Psoas muscle (tissue), 8 donors: ENCODE measurements around the gene DCXR. TPM values are rescaled to one million over a fixed set of nuclear protein-coding genes. Genes with fewer than 3 reads are reported as not detected.

ENCODE experiments used
- ATAC-seq, 4 donors: fragments of 200-7000 bp; cut with Tn5 transposase; one replicate each; pipeline ENCODE4 v1.9.1; 2020; ENCODE audit warnings: moderate library complexity in 3 of 4, mild to moderate bottlenecking in 2 of 4
- DNase-seq, 2 donors: peaks; one replicate each; pipeline ENCODE4 v3.0.0-alpha.2; 2020
- H3K27ac ChIP-seq: fragments of 200-600 bp; one replicate; pipeline ENCODE4 v1.8.0; 2022
- H3K27me3 ChIP-seq, 3 donors: fragments of 200-600 bp in 1 of 3; one replicate each; pipeline versions ENCODE4 v1.6.1 to v1.8.0; 2013 to 2022; ENCODE audit warnings: low read length in 2 of 3, mild to moderate bottlenecking in 2 of 3, moderate library complexity in 1 of 3; ENCODE audit not compliant: insufficient read depth in 3 of 3
- H3K36me3 ChIP-seq, 2 donors: fragments of 200-600 bp in 1 of 2; one replicate each; pipeline versions ENCODE4 v1.6.1 to v1.8.0; 2013 to 2022; ENCODE audit warnings: low read depth in 1 of 2, mild to moderate bottlenecking in 1 of 2, moderate library complexity in 1 of 2; ENCODE audit not compliant: insufficient read depth in 1 of 2
- H3K4me1 ChIP-seq: fragments of 200-600 bp; one replicate; pipeline ENCODE4 v1.8.0; 2022
- H3K4me3 ChIP-seq: fragments of 200-600 bp; one replicate; pipeline ENCODE4 v1.8.0; 2022; ENCODE audit warnings: mild to moderate bottlenecking
- H3K9me3 ChIP-seq: fragments of 200-600 bp; one replicate; pipeline ENCODE4 v1.8.0; 2022
- CTCF ChIP-seq: fragments of 200-600 bp; IDR thresholded peaks from one replicate; pipeline ENCODE4 v1.8.0; 2022; ENCODE audit warnings: antibody characterized with exemption
- WGBS, 3 donors: extraction: QIAGEN DNeasy Blood & Tissue Kit; methylation state at CpG; one replicate each; pipeline versions ENCODE4 v1.1.6 to v1.1.7; 2013; 5-methylcytosine and 5-hydroxymethylcytosine counted together
- intact Hi-C, 2 donors: fragments of 100-400 bp; cut with DNase I; formaldehyde crosslinking; loops; one replicate each; pipeline versions ENCODE4 v1.11.0 to v1.14.2; 2022
- polyA plus RNA-seq, 3 donors: library from polyadenylated mRNA; stranded (reverse); fragments of 200-250 nt; gene quantifications; one replicate each; pipeline ENCODE4 v1.2.3, GENCODE V29; 2013
- total RNA-seq, 4 donors: library from RNA; stranded (reverse); fragmentation: NEBNext Ultra II Directional in 2 of 4; extraction: Animal tissue kit (Norgen Biotek cat#: 25700) in 2 of 4; gene quantifications; one replicate each; pipeline versions ENCODE4 v1.2.1 to v1.2.4, GENCODE V29; 2021 to 2023
- donor health status: healthy with polysubstance abuse.
- donor health status: DM: no; HTN: no; CAD: no; lungs with moderate emphysema.
- donor health status: Bipolar disorder and iron deficiency.
- donor health status: healthy.
- donor health status: DM: yes; HTN: yes; CAD: no.
- donor health status: DM: no; HTN: no; CAD: no.
- donor health status: DM: no; HTN: no; CAD: no.
- donor health status: DM: yes; HTN: yes; CAD: no.

DCXR gene
- total and polyA plus RNA-seq, 7 donors: 111 to 216 (median 147) TPM

GRCh38 chr17:82084373-82085030 lies 47.0 kb upstream of the DCXR start:
- WGBS, 3 donors: 88 to 93% (median 92%) methylated on average over 26 to 31 of the region's 31 CpGs

GRCh38 chr17:82083533-82084359 lies 46.2 kb upstream of the DCXR start:
- no peak overlapping the region for H3K4me3 ChIP-seq
- ATAC-seq: no peak
- no peaks in the 10 kb centered on the region for H3K4me1 ChIP-seq
- H3K9me3 ChIP-seq: no peaks in the 10 kb centered on the region
- no peak overlapping the region for H3K27ac ChIP-seq
- DNase-seq: peak in 1 of 2 donors; percentile 53
- no peaks in the 10 kb centered on the region for H3K27me3 ChIP-seq
- intact Hi-C loops: no loop called here
- WGBS, 3 donors: 91 to 94% (median 91%) methylated on average over 53 to 55 of the region's 55 CpGs
- peaks cover 7 to 99% of the 10 kb centered on the region in 2 donors for H3K36me3 ChIP-seq
- TF ChIP-seq CTCF: no peak

More at GRCh38 chr17:82084373-82085030, 47.0 kb upstream of the DCXR start:
- ATAC-seq: no peak
- intact Hi-C loops: no loop called here
- H3K27me3 ChIP-seq: no peaks in the 10 kb centered on the region
- DNase-seq: peak in 1 of 2 donors; percentile 44
- TF ChIP-seq CTCF: no peak
- H3K36me3 ChIP-seq: peaks cover 7 to 100% of the 10 kb centered on the region in 2 donors
- H3K9me3 ChIP-seq: no peaks in the 10 kb centered on the region
- H3K27ac ChIP-seq: no peak overlapping the region
- no peak overlapping the region for H3K4me3 ChIP-seq
- no peaks in the 10 kb centered on the region for H3K4me1 ChIP-seq

- DNase-seq (no peak), ATAC-seq (no peak)
- no peak for TF ChIP-seq CTCF
- no peaks in the 10 kb centered on the region for H3K27me3 ChIP-seq
- H3K9me3 ChIP-seq: no peaks in the 10 kb centered on the region
- intact Hi-C loops: no loop called here
- peaks cover 7 to 92% of the 10 kb centered on the region in 2 donors for H3K36me3 ChIP-seq
- no peak overlapping the region for H3K4me3 ChIP-seq
- no peaks in the 10 kb centered on the region for H3K4me1 ChIP-seq
- WGBS, 3 donors: 91 to 96% (median 92%) methylated on average over 24 of the region's 24 CpGs
- no peak overlapping the region for H3K27ac ChIP-seq
Measured at GRCh38 chr17:82083009-82083408, 45.5 kb upstream of the DCXR start.

GRCh38 chr17:82082456-82082855 lies 45.0 kb upstream of the DCXR start:
- Histone ChIP-seq H3K4me3 (no peak overlapping the region), H3K27ac (no peak overlapping the region), H3K4me1 (no peaks in the 10 kb centered on the region), H3K27me3 (no peaks in the 10 kb centered on the region), H3K36me3 (peaks cover 7 to 86% of the 10 kb centered on the region in 2 donors), H3K9me3 (no peaks in the 10 kb centered on the region)
- no peak for ATAC-seq
- no peak for TF ChIP-seq CTCF
- intact Hi-C loops: no loop called here
- WGBS, 3 donors: 91 to 93% (median 92%) methylated on average over 18 to 19 of the region's 19 CpGs
- DNase-seq: peak in 1 of 2 donors; percentile 49
